WTC11 (cell line): Measurements from ENCODE around the gene SUDS3. TPM values are rescaled to one million over a fixed set of nuclear protein-coding genes. Genes with fewer than 3 reads are reported as not detected.

Experiments
- ATAC-seq: fragments of 200-7000 bp; cut with Tn5 transposase; 2 replicates; pipeline ENCODE4 v1.10.0; 2021; ENCODE audit warnings: mild to moderate bottlenecking, moderate library complexity
- CTCF ChIA-PET: fragments of 300-600 bp; sonication (Branson Sonifier 250); formaldehyde crosslinking; loops from one replicate; lab custom pipeline; 2021; ENCODE audit warnings: antibody characterized with exemption; lab: Charles Lee
- POLR2A ChIA-PET: fragments of 350-600 bp; sonication (Branson Sonifier 250); formaldehyde crosslinking; loops from one replicate; lab custom pipeline; 2021; ENCODE audit warnings: antibody characterized with exemption; lab: Charles Lee
- DNase-seq: peaks from one replicate; pipeline ENCODE4 v3.0.0; 2021; ENCODE audit warnings: low spot score
- H3K27ac Mint-ChIP-seq: 2 replicates; pipeline ENCODE4 v1.8.0; 2021; ENCODE audit warnings: mixed read lengths
- H3K27me3 Mint-ChIP-seq: 2 replicates; pipeline ENCODE4 v1.8.0; 2021; ENCODE audit warnings: low read depth, mild to moderate bottlenecking, moderate library complexity, mixed read lengths
- H3K36me3 Mint-ChIP-seq: 2 replicates; pipeline ENCODE4 v1.8.0; 2021; ENCODE audit warnings: mixed read lengths
- H3K4me1 Mint-ChIP-seq: 2 replicates; pipeline ENCODE4 v1.8.0; 2022; ENCODE audit warnings: mixed read lengths
- H3K4me3 Mint-ChIP-seq: 2 replicates; pipeline ENCODE4 v1.8.0; 2021; ENCODE audit warnings: mild to moderate bottlenecking, moderate library complexity, mixed read lengths
- H3K9me3 Mint-ChIP-seq: 2 replicates; pipeline ENCODE4 v1.8.0; 2021; ENCODE audit warnings: mixed read lengths
- ATF2 ChIP-seq: sonication (generic); formaldehyde crosslinking; IDR thresholded peaks from 2 replicates; pipeline ENCODE4 v1.8.1; 2022; ENCODE audit warnings: low read depth, missing genetic modification reagents, borderline replicate concordance
- ATF6 ChIP-seq: sonication (generic); formaldehyde crosslinking; IDR thresholded peaks from 2 replicates; pipeline ENCODE4 v1.8.1; 2023; ENCODE audit warnings: mild to moderate bottlenecking, missing genetic modification reagents
- CBFB ChIP-seq: sonication (generic); formaldehyde crosslinking; IDR thresholded peaks from 2 replicates; pipeline ENCODE4 v1.8.1; 2022; ENCODE audit warnings: mild to moderate bottlenecking, low read depth, missing genetic modification reagents
- CREB1 ChIP-seq: sonication (generic); formaldehyde crosslinking; IDR thresholded peaks from 2 replicates; pipeline ENCODE4 v1.8.0; 2023; ENCODE audit warnings: mild to moderate bottlenecking, missing genetic modification reagents
- CREM ChIP-seq: sonication (generic); formaldehyde crosslinking; IDR thresholded peaks from 2 replicates; pipeline ENCODE4 v1.8.1; 2022; ENCODE audit warnings: mild to moderate bottlenecking, missing genetic modification reagents, moderate library complexity
- CTCF ChIP-seq: fragments of 200-600 bp; IDR thresholded peaks from 2 replicates; pipeline ENCODE4 v1.8.0; 2022; ENCODE audit warnings: antibody characterized with exemption
- EMX1 ChIP-seq: fragments of 250-450 bp; sonication (Bioruptor Pico); IDR thresholded peaks from 2 replicates; pipeline ENCODE4 v1.8.0; 2021; ENCODE audit warnings: mild to moderate bottlenecking
- ERG ChIP-seq: fragments of 250-450 bp; sonication (Bioruptor Pico); IDR thresholded peaks from 2 replicates; pipeline ENCODE4 v1.8.0; 2021; ENCODE audit warnings: mild to moderate bottlenecking
- FOXJ3 ChIP-seq: sonication (generic); formaldehyde crosslinking; IDR thresholded peaks from 2 replicates; pipeline ENCODE4 v1.9.0; 2021; ENCODE audit warnings: missing genetic modification reagents, mild to moderate bottlenecking, borderline replicate concordance
- FOXK1 ChIP-seq: sonication (generic); formaldehyde crosslinking; IDR thresholded peaks from 2 replicates; pipeline ENCODE4 v1.8.0; 2022; ENCODE audit warnings: mild to moderate bottlenecking, moderate library complexity, missing genetic modification reagents
- MAX ChIP-seq: sonication (generic); formaldehyde crosslinking; IDR thresholded peaks from 2 replicates; pipeline ENCODE4 v1.8.0; 2022; ENCODE audit warnings: mild to moderate bottlenecking, missing genetic modification reagents
- NR2C2 ChIP-seq: sonication (generic); formaldehyde crosslinking; IDR thresholded peaks from 2 replicates; pipeline ENCODE4 v1.8.0; 2022; ENCODE audit warnings: mild to moderate bottlenecking, missing genetic modification reagents
- TEAD4 ChIP-seq: sonication (generic); formaldehyde crosslinking; IDR thresholded peaks from 2 replicates; pipeline ENCODE4 v1.8.0; 2022; ENCODE audit warnings: mild to moderate bottlenecking, missing genetic modification reagents
- TP53 ChIP-seq: sonication (generic); formaldehyde crosslinking; IDR thresholded peaks from 2 replicates; pipeline ENCODE4 v1.8.1; 2023; ENCODE audit warnings: mild to moderate bottlenecking, missing genetic modification reagents
- ZNF219 ChIP-seq: sonication (generic); formaldehyde crosslinking; IDR thresholded peaks from 2 replicates; pipeline ENCODE4 v1.8.0; 2023; ENCODE audit warnings: missing genetic modification reagents, mild to moderate bottlenecking, borderline replicate concordance
- ZNF416 ChIP-seq: fragments of 250-450 bp; sonication (Bioruptor Pico); IDR thresholded peaks from 2 replicates; pipeline ENCODE4 v1.9.0; 2021; ENCODE audit warnings: mild to moderate bottlenecking, inconsistent platforms
- ZSCAN18 ChIP-seq: fragments of 250-450 bp; sonication (Bioruptor Pico); IDR thresholded peaks from 2 replicates; pipeline ENCODE4 v2.1.2; 2022; ENCODE audit warnings: mild to moderate bottlenecking, moderate library complexity
- total RNA-seq: library from RNA; stranded (reverse); gene quantifications from 3 replicates; pipeline ENCODE4 v1.2.3, GENCODE V29; 2021
- TF ChIP-seq, protein P1 (sequence below): fragments of 250-450 bp; sonication (Bioruptor Pico); IDR thresholded peaks from 2 replicates; pipeline ENCODE4 v1.9.0; 2021; ENCODE audit warnings: mild to moderate bottlenecking

Gene SUDS3
- total RNA-seq, 1 experiment from 2014 or later, result 63.9 TPM

DNA sequence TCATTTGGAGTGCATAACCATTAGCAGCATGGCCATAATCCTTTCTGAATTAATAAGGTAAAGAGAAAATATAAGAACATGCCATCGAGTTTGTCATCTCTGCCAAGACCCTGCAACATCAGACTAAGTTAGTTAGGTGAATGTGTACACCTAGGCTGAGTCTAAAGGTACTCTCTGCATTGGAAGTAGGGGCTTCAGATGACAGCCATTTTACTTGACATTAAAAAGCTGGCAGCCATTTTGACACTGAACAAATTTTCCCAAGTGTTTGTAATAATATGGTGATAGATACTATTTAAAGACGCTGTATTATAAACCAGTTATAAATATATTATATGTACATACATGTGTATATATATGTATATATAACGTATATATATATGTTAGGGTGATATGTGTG is 79.0 kb downstream of the SUDS3 start:
- no peak for DNase-seq
- ATAC-seq, result no peak
- no peaks in the 10 kb centered on the region for H3K4me1 Mint-ChIP-seq
- H3K36me3 Mint-ChIP-seq, result peaks cover 17% of the 10 kb centered on the region
- peaks cover 34% of the 10 kb centered on the region for H3K9me3 Mint-ChIP-seq
- POLR2A ChIA-PET, result no interaction called here
- peaks cover 2% of the 10 kb centered on the region; the same call in 1 of the 2 replicates for H3K27me3 Mint-ChIP-seq
- no peak for TF ChIP-seq ZSCAN18 (CRISPR knock-in tag)
- TF ChIP-seq TEAD4 (CRISPR knock-in tag), result no peak
- no peak for TF ChIP-seq CREB1 (CRISPR knock-in tag)
- no peak for TF ChIP-seq TP53 (CRISPR knock-in tag)
- TF ChIP-seq, all 79 proteins: peak for 0
- Mint-ChIP-seq H3K27ac (no peak overlapping the region), H3K4me3 (no peak overlapping the region)
- CTCF ChIA-PET, result no interaction called here

DNA sequence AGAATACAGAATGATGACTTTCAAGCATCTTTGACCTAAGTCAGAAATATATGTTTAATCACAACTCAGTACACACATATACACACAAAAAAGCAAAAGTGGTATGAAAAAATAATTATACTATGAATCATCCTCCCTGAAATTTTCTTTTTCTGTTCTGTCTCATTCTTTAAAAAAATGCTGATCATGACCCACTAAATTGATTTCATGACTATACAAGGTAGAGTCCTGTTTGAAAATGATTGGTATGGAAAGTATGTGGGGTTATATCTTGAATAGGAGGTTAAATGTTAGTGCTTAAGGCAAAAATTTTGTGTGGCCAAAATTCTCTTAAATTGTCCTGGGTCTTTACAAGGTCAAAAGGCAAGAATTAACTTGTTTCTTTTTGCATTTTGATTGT is 80.4 kb downstream of the SUDS3 start:
- POLR2A ChIA-PET, result no interaction called here
- Mint-ChIP-seq H3K27ac (no peak overlapping the region), H3K4me3 (no peak overlapping the region), H3K9me3 (peaks cover 45% of the 10 kb centered on the region), H3K36me3 (peaks cover 17% of the 10 kb centered on the region), H3K27me3 (peaks cover 2% of the 10 kb centered on the region; the same call in 1 of the 2 replicates), H3K4me1 (no peaks in the 10 kb centered on the region)
- CTCF ChIA-PET, result no interaction called here
- DNase-seq (no peak), ATAC-seq (no peak)
- TF ChIP-seq CREM, result no peak
- TF ChIP-seq MAX (CRISPR knock-in tag), result no peak
- no peak for TF ChIP-seq CBFB (CRISPR knock-in tag)
- no peak for TF ChIP-seq ZNF219 (CRISPR knock-in tag)
- TF ChIP-seq ATF2 (CRISPR knock-in tag), result no peak

- CTCF ChIA-PET, result no interaction called here
- TF ChIP-seq, protein P1, sequence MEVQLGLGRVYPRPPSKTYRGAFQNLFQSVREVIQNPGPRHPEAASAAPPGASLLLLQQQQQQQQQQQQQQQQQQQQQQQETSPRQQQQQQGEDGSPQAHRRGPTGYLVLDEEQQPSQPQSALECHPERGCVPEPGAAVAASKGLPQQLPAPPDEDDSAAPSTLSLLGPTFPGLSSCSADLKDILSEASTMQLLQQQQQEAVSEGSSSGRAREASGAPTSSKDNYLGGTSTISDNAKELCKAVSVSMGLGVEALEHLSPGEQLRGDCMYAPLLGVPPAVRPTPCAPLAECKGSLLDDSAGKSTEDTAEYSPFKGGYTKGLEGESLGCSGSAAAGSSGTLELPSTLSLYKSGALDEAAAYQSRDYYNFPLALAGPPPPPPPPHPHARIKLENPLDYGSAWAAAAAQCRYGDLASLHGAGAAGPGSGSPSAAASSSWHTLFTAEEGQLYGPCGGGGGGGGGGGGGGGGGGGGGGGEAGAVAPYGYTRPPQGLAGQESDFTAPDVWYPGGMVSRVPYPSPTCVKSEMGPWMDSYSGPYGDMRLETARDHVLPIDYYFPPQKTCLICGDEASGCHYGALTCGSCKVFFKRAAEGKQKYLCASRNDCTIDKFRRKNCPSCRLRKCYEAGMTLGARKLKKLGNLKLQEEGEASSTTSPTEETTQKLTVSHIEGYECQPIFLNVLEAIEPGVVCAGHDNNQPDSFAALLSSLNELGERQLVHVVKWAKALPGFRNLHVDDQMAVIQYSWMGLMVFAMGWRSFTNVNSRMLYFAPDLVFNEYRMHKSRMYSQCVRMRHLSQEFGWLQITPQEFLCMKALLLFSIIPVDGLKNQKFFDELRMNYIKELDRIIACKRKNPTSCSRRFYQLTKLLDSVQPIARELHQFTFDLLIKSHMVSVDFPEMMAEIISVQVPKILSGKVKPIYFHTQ (CRISPR knock-in tag), result no peak
- TF ChIP-seq ATF6, result no peak
- no peak for TF ChIP-seq ZNF416
- no peak for TF ChIP-seq MAX (CRISPR knock-in tag)
- TF ChIP-seq NR2C2 (CRISPR knock-in tag), result no peak
- TF ChIP-seq CTCF, result no peak
- TF ChIP-seq ATF2 (CRISPR knock-in tag), result no peak
- TF ChIP-seq EMX1 (CRISPR knock-in tag), result no peak
- no peak for TF ChIP-seq ERG
- no peak for TF ChIP-seq FOXK1 (CRISPR knock-in tag)
- TF ChIP-seq FOXJ3 (CRISPR knock-in tag), result no peak
- TF ChIP-seq, all 79 proteins: peak for 0
- H3K27ac Mint-ChIP-seq, result no peak overlapping the region
- POLR2A ChIA-PET, result no interaction called here
- H3K36me3 Mint-ChIP-seq, result peaks cover 17% of the 10 kb centered on the region
- H3K4me3 Mint-ChIP-seq, result no peak overlapping the region
- peaks cover 2% of the 10 kb centered on the region; the same call in 1 of the 2 replicates for H3K27me3 Mint-ChIP-seq
- no peak for ATAC-seq
- DNase-seq, result no peak
- no peaks in the 10 kb centered on the region for H3K4me1 Mint-ChIP-seq
- peaks cover 49% of the 10 kb centered on the region for H3K9me3 Mint-ChIP-seq
Observed at GRCh38 chr12:118459110-118459509, 82.8 kb downstream of the SUDS3 start.
